CD4-positive, alpha-beta T cell (primary cell): ENCODE measurements around the gene SDHB. TPM values are rescaled to one million over a fixed set of nuclear protein-coding genes. Genes with fewer than 3 reads are reported as not detected.

ENCODE experiments used
- ATAC-seq: fragments of 200-7000 bp; cut with Tn5 transposase; one replicate; pipeline ENCODE4 v1.10.0; 2022; ENCODE audit warnings: mild to moderate bottlenecking; ENCODE audit not compliant: poor library complexity
- CTCF ChIA-PET: fragments of 350-600 bp; sonication (Branson Sonifier 250); formaldehyde crosslinking; loops from one replicate; lab custom pipeline; 2021; ENCODE audit warnings: antibody characterized with exemption, inconsistent platforms; lab: Charles Lee
- POLR2A ChIA-PET: fragments of 350-600 bp; sonication (Branson Sonifier 250); formaldehyde crosslinking; loops from one replicate; lab custom pipeline; 2021; ENCODE audit warnings: antibody characterized with exemption, inconsistent platforms; lab: Charles Lee
- DNase-seq, 14 experiments: peaks; one replicate each; pipeline ENCODE4 v3.0.0-alpha.2; 2013 to 2020; ENCODE audit warnings: mixed read lengths in 2 of 14
- H3K27ac ChIP-seq, 2 donors: one replicate each; pipeline versions ENCODE4 v1.5.1 to v1.7.0; 2013; ENCODE audit warnings: low read length in 2 of 2, low read depth in 1 of 2, mild to moderate bottlenecking in 1 of 2
- H3K27me3 ChIP-seq, 2 experiments: 1 replicate in 1 of 2; 2 replicates in 1 of 2; pipeline versions ENCODE4 v1.6.1 to v1.7.0; 2013; ENCODE audit warnings: low read length in 2 of 2, control low read depth in 1 of 2, mild to moderate bottlenecking in 1 of 2, moderate library complexity in 1 of 2; ENCODE audit not compliant: insufficient read depth in 2 of 2, control insufficient read depth in 1 of 2
- H3K36me3 ChIP-seq: one replicate; pipeline ENCODE4 v1.6.1; 2013; ENCODE audit warnings: low read length, control low read depth; ENCODE audit not compliant: insufficient read depth
- H3K4me1 ChIP-seq: one replicate; pipeline ENCODE4 v1.6.1; 2013; ENCODE audit warnings: low read length, control low read depth; ENCODE audit not compliant: insufficient read depth
- H3K4me3 ChIP-seq: one replicate; pipeline ENCODE4 v1.5.1; 2013; ENCODE audit warnings: mild to moderate bottlenecking, low read length, moderate library complexity
- H3K9me3 ChIP-seq, 2 experiments: 1 replicate in 1 of 2; 2 replicates in 1 of 2; pipeline versions ENCODE4 v1.6.1 to v1.7.0; 2013; ENCODE audit warnings: low read length in 2 of 2, mild to moderate bottlenecking in 2 of 2, control low read depth in 1 of 2, moderate library complexity in 1 of 2; ENCODE audit not compliant: control insufficient read depth in 1 of 2, insufficient read depth in 1 of 2
- H3K27ac Mint-ChIP-seq: one replicate; pipeline ENCODE4 v1.8.0; 2020; ENCODE audit warnings: mixed read lengths
- H3K27me3 Mint-ChIP-seq: one replicate; pipeline ENCODE4 v1.8.0; 2021; ENCODE audit warnings: mixed read lengths
- H3K36me3 Mint-ChIP-seq: one replicate; pipeline ENCODE4 v1.8.0; 2021; ENCODE audit warnings: low read depth, mixed read lengths
- H3K4me1 Mint-ChIP-seq: one replicate; pipeline ENCODE4 v1.8.0; 2021; ENCODE audit warnings: low read depth, mixed read lengths
- H3K4me3 Mint-ChIP-seq: one replicate; pipeline ENCODE4 v1.8.0; 2020; ENCODE audit warnings: mild to moderate bottlenecking, mixed read lengths
- H3K9me3 Mint-ChIP-seq: one replicate; pipeline ENCODE4 v1.8.0; 2020; ENCODE audit warnings: mixed read lengths
- CTCF ChIP-seq: fragments of 200-600 bp; IDR thresholded peaks from one replicate; pipeline ENCODE4 v1.8.0; 2022; ENCODE audit warnings: antibody characterized with exemption, mild to moderate bottlenecking
- intact Hi-C, 2 experiments: fragments of 100-400 bp; cut with DNase I in 1 of 2; cut with micrococcal nuclease in 1 of 2; formaldehyde crosslinking; loops; one replicate each; pipeline versions ENCODE4 v1.15.1 to v1.9.0; 2023 to 2025; cut with DNase I, micrococcal nuclease
- total RNA-seq, 174 experiments: library from RNA in 2 of 174; stranded (reverse) in 2 of 174; gene quantifications; one replicate each; pipeline ENCODE4 v1.2.3 and lab custom pipeline; 2021 to 2026

The SDHB gene
- total RNA-seq, 2 experiments from 2014 or later, result 53.9 to 56.2 TPM

DNA sequence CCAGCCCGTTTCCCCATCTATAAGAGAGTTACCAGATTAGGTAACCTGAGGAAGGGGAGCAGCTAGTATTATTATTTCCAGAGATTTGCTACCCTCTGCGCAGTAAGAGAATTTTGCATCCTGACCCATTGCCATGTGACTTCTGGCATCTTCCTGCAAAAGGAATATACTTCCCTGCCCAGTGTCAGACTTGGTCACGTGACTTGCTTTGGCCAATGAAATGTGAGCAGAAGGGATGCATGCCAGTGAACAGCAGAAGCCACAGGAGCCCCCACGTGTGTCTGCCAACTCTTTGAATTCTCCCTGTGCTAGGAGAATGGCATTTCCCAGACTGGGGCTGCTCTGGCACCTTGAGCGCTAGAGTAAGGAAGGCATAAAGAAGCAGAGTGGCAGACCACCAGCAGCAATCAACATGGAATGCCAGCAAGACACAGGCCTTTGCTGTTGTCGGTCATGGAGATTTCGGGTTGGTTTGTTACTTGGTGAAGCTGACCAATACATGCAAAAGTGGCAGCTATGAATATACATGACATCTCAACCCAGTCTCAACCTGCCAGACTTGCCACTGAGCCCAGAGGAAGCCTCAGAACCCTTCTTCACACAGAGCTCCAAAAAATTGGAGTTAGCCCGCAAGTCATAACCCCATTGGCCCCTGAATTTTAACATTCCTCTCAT lies 26.4 kb upstream of the SDHB start:
- ChIA-PET CTCF (no interaction called here), POLR2A (no interaction called here)
- ATAC-seq (no peak), DNase-seq (no peak)
- Mint-ChIP-seq H3K27me3 (no peaks in the 10 kb centered on the region), H3K27ac (no peak overlapping the region), H3K36me3 (no peaks in the 10 kb centered on the region), H3K4me1 (no peaks in the 10 kb centered on the region), H3K9me3 (no peaks in the 10 kb centered on the region), H3K4me3 (no peak overlapping the region)
- Histone ChIP-seq H3K27me3 (no peaks in the 10 kb centered on the region), H3K36me3 (no peaks in the 10 kb centered on the region), H3K4me1 (no peaks in the 10 kb centered on the region), H3K27ac (no peak overlapping the region), H3K4me3 (no peak overlapping the region), H3K9me3 (no peaks in the 10 kb centered on the region)
- intact Hi-C loops, result no loop called here
- no peak for TF ChIP-seq CTCF

GRCh38 chr1:17078991-17079868 lies 25.4 kb upstream of the SDHB start:
- POLR2A ChIA-PET, result no interaction called here
- no peaks in the 10 kb centered on the region for H3K36me3 ChIP-seq
- H3K9me3 ChIP-seq, result no peaks in the 10 kb centered on the region
- no peaks in the 10 kb centered on the region for H3K4me1 Mint-ChIP-seq
- ATAC-seq (no peak), DNase-seq (no peak)
- H3K4me3 ChIP-seq, result no peak overlapping the region
- TF ChIP-seq CTCF, result no peak
- H3K27me3 Mint-ChIP-seq, result no peaks in the 10 kb centered on the region
- no peak overlapping the region for H3K27ac ChIP-seq
- H3K4me3 Mint-ChIP-seq, result no peak overlapping the region
- no peaks in the 10 kb centered on the region for H3K4me1 ChIP-seq
- no peaks in the 10 kb centered on the region for H3K9me3 Mint-ChIP-seq
- CTCF ChIA-PET, result no interaction called here
- H3K27ac Mint-ChIP-seq, result no peak overlapping the region
- no peaks in the 10 kb centered on the region for H3K36me3 Mint-ChIP-seq
- intact Hi-C loops, result no loop called here
- H3K27me3 ChIP-seq, result no peaks in the 10 kb centered on the region

GRCh38 chr1:17075470-17076255 lies 21.8 kb upstream of the SDHB start:
- ATAC-seq, result no peak
- Histone ChIP-seq H3K27ac (no peak overlapping the region), H3K9me3 (no peaks in the 10 kb centered on the region), H3K36me3 (no peaks in the 10 kb centered on the region), H3K4me1 (no peaks in the 10 kb centered on the region), H3K27me3 (peaks cover 0 to 2% of the 10 kb centered on the region in 2 experiments), H3K4me3 (no peak overlapping the region)
- intact Hi-C loops, result no loop called here
- ChIA-PET POLR2A (no interaction called here), CTCF (no interaction called here)
- Mint-ChIP-seq H3K4me1 (no peaks in the 10 kb centered on the region), H3K27me3 (no peaks in the 10 kb centered on the region), H3K4me3 (no peak overlapping the region), H3K36me3 (no peaks in the 10 kb centered on the region), H3K9me3 (no peaks in the 10 kb centered on the region), H3K27ac (no peak overlapping the region)
- no peak for TF ChIP-seq CTCF
- peak in 4 of 14 experiments; percentile 4 to 48 (median 14) for DNase-seq
